Peyer's patch (tissue), 4 donors: ENCODE measurements around the gene SAMD13.

ENCODE experiments used
- POLR2A ChIP-seq, 2 donors: fragments of 450-650 bp; IDR thresholded peaks; one replicate each; pipeline ENCODE4 v1.5.1; 2017; ENCODE audit warnings: antibody characterized with exemption in 2 of 2, mild to moderate bottlenecking in 2 of 2, moderate library complexity in 2 of 2
- TF ChIP-seq, protein P1 (sequence below), 6 experiments: fragments of 450-650 bp in 4 of 6; fragments of 200-600 bp in 2 of 6; sonication (generic) in 1 of 6; IDR thresholded peaks; one replicate each; pipeline ENCODE4 v1.5.1; 2017 to 2019; ENCODE audit warnings: antibody characterized with exemption in 6 of 6, mild to moderate bottlenecking in 3 of 6, moderate library complexity in 1 of 6

- TF ChIP-seq POLR2A (IDR thresholded peaks at IDR 0.05), result no peak
- TF ChIP-seq, protein P1, sequence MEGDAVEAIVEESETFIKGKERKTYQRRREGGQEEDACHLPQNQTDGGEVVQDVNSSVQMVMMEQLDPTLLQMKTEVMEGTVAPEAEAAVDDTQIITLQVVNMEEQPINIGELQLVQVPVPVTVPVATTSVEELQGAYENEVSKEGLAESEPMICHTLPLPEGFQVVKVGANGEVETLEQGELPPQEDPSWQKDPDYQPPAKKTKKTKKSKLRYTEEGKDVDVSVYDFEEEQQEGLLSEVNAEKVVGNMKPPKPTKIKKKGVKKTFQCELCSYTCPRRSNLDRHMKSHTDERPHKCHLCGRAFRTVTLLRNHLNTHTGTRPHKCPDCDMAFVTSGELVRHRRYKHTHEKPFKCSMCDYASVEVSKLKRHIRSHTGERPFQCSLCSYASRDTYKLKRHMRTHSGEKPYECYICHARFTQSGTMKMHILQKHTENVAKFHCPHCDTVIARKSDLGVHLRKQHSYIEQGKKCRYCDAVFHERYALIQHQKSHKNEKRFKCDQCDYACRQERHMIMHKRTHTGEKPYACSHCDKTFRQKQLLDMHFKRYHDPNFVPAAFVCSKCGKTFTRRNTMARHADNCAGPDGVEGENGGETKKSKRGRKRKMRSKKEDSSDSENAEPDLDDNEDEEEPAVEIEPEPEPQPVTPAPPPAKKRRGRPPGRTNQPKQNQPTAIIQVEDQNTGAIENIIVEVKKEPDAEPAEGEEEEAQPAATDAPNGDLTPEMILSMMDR (IDR thresholded peaks at IDR 0.05), result no peak
These were observed 52.2 kb downstream of the SAMD13 start for GRCh38 chr1:84353695-84354094.
